ENCODE measurements around the gene CHIT1.
"Not testable (repeated sequence)": the region's sequence is repeated elsewhere in the genome, so short reads cannot be mapped to it uniquely, and the experiment has no call there.

Gene CHIT1

GRCh38 chr1:203229471-203230135 lies at the start of gene CHIT1:
TSS of gene CHIT1 (minus strand) at chr1:203229673. CDS start at chr1:203229636, 37 bp downstream.
- DNase-seq: no peak

DNA sequence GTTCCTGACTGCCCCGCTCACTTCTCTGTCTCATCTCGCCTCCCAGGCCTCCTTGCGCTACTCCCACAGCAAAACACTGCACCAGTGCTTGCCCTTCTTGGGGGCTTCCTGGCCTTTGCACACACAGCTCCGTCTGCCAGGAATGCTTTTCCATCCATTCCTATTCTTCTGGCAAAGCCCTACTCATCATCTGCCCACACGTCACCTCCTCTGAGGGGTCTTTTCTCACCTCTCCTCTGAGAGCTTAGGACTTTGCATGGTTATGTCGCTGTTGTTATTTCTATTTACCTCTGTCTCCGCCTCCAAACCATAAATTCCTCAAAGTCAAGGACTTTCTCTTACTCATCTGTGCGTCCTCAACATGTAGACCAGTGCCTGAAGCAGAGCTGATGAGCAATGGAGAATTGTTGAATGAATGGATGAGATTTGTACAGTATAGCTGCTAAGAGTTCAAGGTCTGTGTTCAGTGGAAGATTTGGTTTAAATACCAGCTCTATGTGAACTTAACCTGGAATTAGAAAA lies 49.5 kb upstream of the CHIT1 start:
- DNase-seq: no peak

- peak; percentile 79 for DNase-seq
Measured at GRCh38 chr1:203278082-203278884, 48.8 kb upstream of the CHIT1 start.

DNA sequence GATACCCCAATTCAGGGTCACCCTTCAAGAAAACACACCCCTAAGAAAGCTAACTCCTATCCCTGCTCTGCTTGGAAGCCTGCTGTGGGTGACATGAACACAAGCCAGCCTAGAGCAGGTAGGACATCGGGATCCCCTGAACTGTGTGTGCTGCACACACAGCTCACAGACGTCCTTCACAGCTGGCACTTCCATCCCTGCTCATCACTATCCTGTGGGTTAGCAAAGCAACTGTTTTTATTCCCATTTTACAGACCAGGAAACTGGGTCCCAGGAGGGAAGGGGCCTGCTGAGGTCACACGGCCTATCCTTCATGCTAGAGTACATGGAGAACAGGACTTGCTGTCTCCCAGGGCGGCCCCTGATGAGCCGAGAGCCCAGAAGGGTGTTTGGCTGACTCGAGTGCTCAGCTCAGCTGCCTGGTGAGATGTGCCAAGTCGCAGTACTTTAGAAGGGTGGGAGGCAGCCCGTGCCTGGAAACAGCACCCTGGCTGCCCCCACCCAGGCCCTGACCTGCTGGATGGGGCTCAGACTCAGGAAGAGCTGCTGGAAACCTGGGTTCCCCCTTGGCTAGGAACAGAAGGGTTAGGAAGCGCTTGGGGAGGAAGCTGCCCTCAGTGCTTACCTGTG lies 47.6 kb upstream of the CHIT1 start:
- DNase-seq: no peak

- DNase-seq: no peak
Measured at GRCh38 chr1:203276408-203276807, 46.9 kb upstream of the CHIT1 start.

GRCh38 chr1:203275656-203276272 lies 46.3 kb upstream of the CHIT1 start:
- DNase-seq: no peak

- no peak for DNase-seq
Measured at GRCh38 chr1:203274603-203275381, 45.3 kb upstream of the CHIT1 start.

DNA sequence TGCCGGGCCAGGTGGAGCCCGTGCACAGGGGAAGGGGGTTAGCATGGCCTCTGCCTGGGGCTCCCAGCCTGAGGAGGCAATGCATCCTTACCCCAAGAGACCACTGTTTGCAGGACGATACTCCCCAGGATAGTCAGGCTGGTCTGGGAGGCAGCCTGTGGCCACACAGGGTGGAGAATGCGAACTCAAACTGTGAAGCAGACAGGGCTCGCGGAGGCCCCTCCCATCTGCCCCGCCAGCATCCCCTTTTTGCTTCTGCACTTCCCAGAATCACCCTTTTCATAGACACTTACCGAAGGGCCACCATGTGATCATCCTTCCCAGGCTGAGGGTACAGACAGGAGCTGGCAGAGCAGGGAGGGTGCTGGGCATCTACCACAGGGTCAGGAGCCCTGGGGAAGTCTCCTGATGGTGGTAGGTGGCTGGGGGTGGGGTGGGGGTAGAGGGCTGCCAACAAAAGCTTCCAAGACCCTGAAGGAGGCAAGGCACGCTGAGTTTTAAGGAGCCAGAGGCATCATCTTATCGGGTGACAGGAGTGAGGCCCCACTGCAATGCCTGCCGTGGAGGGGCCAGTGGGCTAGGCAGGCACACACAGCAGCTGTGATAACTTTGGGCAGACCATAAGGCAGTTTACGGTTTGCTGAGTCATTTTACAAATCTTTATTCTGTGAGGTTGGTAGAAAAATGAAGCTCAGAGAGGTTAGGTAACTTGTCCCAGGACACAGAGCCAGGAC lies 44.6 kb upstream of the CHIT1 start:
- DNase-seq: peak; percentile 46

DNA sequence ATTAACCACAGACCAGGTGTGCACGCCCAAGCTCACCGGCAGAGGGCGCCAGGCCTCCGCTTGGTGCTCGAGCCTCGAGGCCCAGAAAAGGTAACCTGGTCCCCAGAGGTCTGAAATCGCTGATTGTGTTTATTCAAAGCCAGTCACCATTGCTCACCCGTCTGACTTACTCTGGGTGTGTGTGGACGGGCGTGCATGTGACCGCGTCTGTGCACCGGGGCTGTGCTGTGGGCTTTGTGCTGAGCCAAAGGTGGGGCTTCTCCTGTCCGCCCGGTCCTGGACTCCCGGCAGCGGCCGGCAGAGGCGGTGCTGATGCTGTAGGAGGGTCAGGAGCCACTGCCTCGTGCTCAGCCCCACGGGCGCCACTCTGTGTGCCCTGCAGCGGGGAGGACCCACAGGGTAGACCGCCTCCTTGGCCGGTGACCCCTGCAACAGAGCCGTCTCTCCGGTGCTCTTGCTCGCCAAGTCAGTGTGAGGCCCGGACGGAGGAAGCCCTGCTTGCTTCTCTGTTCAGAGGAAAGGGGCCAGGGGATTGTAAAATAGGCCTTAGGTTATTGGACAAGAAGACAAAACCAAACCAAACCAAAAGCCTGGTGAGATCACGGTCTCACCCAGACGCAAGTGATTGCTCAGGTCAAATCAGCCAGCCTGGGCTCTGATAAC lies 43.9 kb upstream of the CHIT1 start:
- peak; percentile 99 for DNase-seq

DNA sequence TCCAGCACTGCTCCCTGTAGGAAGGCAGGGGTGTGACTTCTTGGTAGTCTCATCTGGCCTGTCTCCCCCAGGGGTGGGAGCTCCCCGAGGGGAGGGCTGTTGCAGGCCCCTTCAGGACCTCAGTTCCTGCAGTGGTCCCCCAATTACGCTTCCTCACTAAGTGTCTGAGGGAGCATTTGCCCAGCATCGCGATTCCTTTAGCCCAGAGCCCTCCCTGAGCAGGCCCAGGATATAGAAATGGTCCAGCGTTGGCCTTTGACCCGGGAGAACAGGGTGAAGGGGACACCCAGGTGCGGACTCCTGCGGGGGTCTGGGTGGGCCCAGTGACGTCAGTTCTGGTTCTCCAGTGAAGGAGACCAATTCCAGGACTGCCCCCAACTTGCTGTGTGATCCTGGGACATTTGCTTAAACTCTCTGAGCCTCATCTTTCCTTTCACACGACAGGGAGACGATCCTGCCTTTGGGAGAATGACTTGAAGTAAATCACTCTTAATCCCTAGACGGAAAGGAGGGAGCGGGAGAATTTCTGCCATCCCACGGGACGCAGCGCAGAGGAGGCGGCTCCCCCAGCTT lies 43.2 kb upstream of the CHIT1 start:
- DNase-seq: no peak

- peak; percentile 95 for DNase-seq
Measured at GRCh38 chr1:203271962-203272632, 42.6 kb upstream of the CHIT1 start.

- peak; percentile 91 for DNase-seq
Measured at GRCh38 chr1:203271018-203271743, 41.7 kb upstream of the CHIT1 start.

GRCh38 chr1:203270448-203270847 lies 41.0 kb upstream of the CHIT1 start:
- DNase-seq: no peak

DNA sequence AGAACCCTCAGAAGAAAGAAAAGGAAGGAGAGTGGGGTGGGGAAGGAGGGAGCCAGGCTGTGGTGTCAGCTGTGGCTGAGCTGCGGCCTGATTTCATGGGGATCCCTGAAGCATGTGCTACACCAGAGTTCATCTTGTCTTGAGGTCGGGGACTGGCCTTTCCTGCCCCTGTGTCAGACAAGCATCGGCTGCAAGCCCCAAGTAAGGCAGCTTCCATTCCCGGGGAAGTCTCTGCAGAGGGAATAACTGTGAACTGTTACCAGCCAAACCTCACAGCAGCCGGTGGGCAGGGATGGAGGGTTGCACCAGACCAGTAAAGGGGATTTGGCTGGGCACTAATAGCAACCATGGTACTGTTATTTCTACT lies 40.2 kb upstream of the CHIT1 start:
- no peak for DNase-seq

DNA sequence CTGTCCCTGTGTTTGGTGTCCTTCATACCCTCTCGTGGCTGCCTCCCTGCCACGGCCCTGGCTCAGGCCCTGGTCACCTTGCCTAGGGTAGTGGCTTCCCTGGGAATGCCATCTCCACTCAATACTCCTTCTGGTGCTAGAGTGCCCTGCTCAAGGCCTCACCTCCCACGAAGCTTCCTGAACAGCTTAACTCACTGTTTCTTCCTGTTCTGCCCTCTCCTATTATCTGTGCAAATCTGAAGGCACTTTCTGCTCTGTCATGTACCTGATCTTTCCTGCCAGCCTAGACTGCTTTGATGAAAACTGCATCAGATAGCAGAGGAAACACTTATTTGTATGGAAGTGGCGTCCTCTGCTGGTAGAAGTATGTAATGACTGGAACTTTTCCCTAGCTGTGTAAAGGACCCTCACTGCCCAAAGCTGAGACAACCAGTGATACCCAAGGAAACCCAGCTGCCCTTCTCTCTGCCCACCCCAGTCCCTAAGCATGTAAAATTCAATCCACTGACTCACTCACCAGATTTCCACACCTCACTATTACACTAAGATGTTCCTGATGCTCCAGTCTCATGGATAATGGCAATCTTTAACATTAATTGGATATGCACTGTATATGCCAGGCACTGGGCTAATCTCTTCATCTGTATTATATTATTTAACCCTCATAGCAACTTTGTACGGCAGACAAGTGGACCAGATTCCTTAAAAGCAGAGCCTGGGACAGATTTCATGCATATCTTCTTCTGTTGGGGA lies 39.6 kb upstream of the CHIT1 start:
- DNase-seq: peak; percentile 96

GRCh38 chr1:203267912-203268311 lies 38.4 kb upstream of the CHIT1 start:
- no peak for DNase-seq

DNA sequence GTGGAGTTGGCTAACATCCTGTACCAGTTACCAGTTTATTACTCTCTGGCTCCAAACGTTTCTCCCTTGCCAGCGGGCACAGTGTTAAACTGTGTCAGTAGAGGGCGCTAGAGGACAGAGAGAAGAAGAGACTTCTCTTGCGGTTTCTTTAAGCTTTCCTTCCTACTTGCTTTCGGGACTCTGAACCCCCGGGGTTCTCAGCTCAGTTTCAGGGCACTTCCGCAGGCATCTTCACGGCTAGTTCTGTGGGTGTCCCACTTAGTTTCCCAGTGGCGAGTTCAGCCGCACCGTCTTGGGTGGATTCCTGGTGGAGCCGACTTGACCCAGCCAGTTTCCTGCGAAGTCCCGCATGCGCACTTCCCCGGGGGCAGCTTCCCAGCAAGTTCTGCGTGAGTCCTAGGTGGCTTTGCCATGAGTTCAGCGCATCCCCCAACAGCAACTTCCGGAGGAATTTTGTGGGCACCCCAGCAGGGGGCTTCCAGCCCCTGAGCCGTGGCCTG lies 37.9 kb upstream of the CHIT1 start:
- peak; percentile 97 for DNase-seq

DNA sequence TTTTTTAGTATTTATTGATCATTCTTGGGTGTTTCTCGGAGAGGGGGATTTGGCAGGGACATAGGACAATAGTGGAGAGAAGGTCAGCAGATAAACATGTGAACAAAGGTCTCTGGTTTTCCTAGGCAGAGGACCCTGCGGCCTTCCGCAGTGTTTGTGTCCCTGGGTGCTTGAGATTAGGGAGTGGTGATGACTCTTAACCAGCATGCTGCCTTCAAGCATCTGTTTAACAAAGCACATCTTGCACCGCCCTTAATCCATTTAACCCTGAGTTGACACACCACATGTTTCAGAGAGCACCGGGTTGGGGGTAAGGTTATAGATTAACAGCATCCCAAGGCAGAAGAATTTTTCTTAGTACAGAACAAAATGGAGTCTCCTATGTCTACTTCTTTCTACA lies 36.7 kb upstream of the CHIT1 start:
- not testable (repeated sequence) for DNase-seq

GRCh38 chr1:203265541-203265940 lies 36.1 kb upstream of the CHIT1 start:
- peak; percentile 63 for DNase-seq
